Measurements from ENCODE around the gene CLTC.

CLTC gene

GRCh38 chr17:59699786-59700185 is 80.1 kb downstream of the CLTC start:
- TF ChIP-seq SP1 (IDR thresholded peaks at IDR 0.05) (no peak), SUZ12 (IDR thresholded peaks at IDR 0.05) (no peak), FOXM1 (IDR thresholded peaks at IDR 0.05; ENCODE audit: borderline replicate concordance) (no peak), TARDBP (IDR thresholded peaks at IDR 0.05) (no peak), FOXK2 (IDR thresholded peaks at IDR 0.05) (no peak), ARNT (IDR thresholded peaks at IDR 0.05) (no peak), NFRKB (IDR thresholded peaks at IDR 0.05) (no peak)
- POLR2A ChIA-PET = no interaction called here
- no peak for DNase-seq (ENCODE audit: extremely low spot score)
- CTCF ChIA-PET = no interaction called here

- POLR2A ChIA-PET = interaction anchor here (2.4 kb wide), 1 partner anchor 83 kb away, joined by 7 read pairs; the partner anchor contains the start of gene CLTC
- DNase-seq (ENCODE audit: extremely low spot score) = no peak
Measured at GRCh38 chr17:59702304-59702703, 82.6 kb downstream of the CLTC start.

DNA sequence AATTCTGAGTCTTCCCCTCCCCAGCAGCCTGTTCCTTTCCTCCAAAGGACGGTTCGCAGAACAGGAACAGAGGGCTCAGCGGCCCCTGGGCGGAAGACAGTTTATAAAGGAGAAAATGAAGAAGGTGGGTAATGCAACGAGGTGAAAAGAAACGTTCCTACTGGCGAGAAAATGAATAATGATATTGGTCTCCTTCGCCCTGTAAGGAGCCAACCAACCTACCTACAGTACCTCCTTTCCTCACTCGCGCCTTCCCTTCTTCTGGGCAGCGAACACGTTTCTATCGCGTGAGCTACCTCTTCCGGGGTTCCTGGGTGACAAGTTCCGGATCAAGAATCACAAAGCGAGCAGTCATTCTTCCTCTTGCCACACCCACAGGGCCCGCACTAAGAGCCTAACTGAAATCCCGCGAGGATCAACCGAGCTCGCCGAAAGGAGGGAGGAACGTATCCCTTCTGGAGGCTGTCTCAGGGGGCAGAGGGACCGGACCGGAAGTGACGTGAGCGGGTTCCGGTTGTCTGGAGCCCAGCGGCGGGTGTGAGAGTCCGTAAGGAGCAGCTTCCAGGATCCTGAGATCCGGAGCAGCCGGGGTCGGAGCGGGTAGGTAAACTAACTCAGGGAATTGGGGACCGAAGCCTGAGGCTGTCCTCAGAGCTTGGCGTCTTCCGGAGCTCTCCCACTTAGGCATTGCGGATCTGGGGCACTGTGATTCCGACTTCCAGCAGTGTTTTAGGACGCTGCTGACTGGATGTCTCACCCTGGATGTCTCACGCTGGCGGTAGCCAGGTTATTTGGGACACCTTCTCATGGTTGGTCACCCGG is 87.7 kb downstream of the CLTC start, which contains the start of the genes PTRH2 and VMP1:
TSS of gene PTRH2 (minus strand) at position 282 of the 822 bp plus-strand sequence. CDS start 9,452 bp downstream, outside the sequence.
TSS of gene VMP1 (plus strand) at position 506 of the 822 bp plus-strand sequence. CDS start 23,793 bp downstream, outside the sequence.
- TF ChIP-seq LEF1 (IDR thresholded peaks at IDR 0.05; ENCODE audit: borderline replicate concordance) = no peak; the same call in 1 of the 2 replicates
- TF ChIP-seq SP1 (IDR thresholded peaks at IDR 0.05) = no peak
- TF ChIP-seq HDGF (IDR thresholded peaks at IDR 0.05; ENCODE audit: borderline replicate concordance) = no peak
- no peak for TF ChIP-seq ARNT (IDR thresholded peaks at IDR 0.05)
- TF ChIP-seq CTBP1 (IDR thresholded peaks at IDR 0.05; ENCODE audit: borderline replicate concordance) = no peak
- TF ChIP-seq FOXK2 (IDR thresholded peaks at IDR 0.05) = no peak
- TF ChIP-seq FOXM1 (IDR thresholded peaks at IDR 0.05; ENCODE audit: borderline replicate concordance) = no peak
- peak; percentile 86 for TF ChIP-seq ELF4 (IDR thresholded peaks at IDR 0.05)
- TF ChIP-seq FOXA1 (IDR thresholded peaks at IDR 0.05) = no peak
- TF ChIP-seq L3MBTL2 (conservative IDR thresholded peaks at IDR 0.05) = peak; percentile 92
- no peak for TF ChIP-seq NFRKB (IDR thresholded peaks at IDR 0.05)
- no peak for TF ChIP-seq TARDBP (IDR thresholded peaks at IDR 0.05)
- no peak for TF ChIP-seq SUZ12 (IDR thresholded peaks at IDR 0.05)
- TF ChIP-seq BHLHE40 (IDR thresholded peaks at IDR 0.05; ENCODE audit: borderline replicate concordance) = no peak; the same call in 1 of the 2 replicates
- TF ChIP-seq ZNF384 (IDR thresholded peaks at IDR 0.05) = no peak
- TF ChIP-seq, protein P1, sequence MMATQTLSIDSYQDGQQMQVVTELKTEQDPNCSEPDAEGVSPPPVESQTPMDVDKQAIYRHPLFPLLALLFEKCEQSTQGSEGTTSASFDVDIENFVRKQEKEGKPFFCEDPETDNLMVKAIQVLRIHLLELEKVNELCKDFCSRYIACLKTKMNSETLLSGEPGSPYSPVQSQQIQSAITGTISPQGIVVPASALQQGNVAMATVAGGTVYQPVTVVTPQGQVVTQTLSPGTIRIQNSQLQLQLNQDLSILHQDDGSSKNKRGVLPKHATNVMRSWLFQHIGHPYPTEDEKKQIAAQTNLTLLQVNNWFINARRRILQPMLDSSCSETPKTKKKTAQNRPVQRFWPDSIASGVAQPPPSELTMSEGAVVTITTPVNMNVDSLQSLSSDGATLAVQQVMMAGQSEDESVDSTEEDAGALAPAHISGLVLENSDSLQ (IDR thresholded peaks at IDR 0.05) = peak; percentile 88
- ChIA-PET CTCF (interaction anchor here (0.7 kb wide), 1 partner anchor 10 kb away, joined by 3 read pairs; no protein-coding TSS in a partner anchor), POLR2A (interaction anchor here (0.6 to 2.6 kb wide), 24 partner anchors 9 to 1193 kb away, joined by 3 to 22 read pairs (median 3); partner anchors contain the start of genes CLTC, GDPD1, MTMR4 and PRR11)
- DNase-seq (ENCODE audit: extremely low spot score) = peak; percentile 99

More at GRCh38 chr17:59702304-59702703, 82.6 kb downstream of the CLTC start:
- TF ChIP-seq ELF4 (IDR thresholded peaks at IDR 0.05) = no peak
- no peak for TF ChIP-seq ZNF384 (IDR thresholded peaks at IDR 0.05)
- TF ChIP-seq FOXM1 (IDR thresholded peaks at IDR 0.05; ENCODE audit: borderline replicate concordance) = no peak
- no peak for TF ChIP-seq L3MBTL2 (conservative IDR thresholded peaks at IDR 0.05)
- no peak for TF ChIP-seq CTBP1 (IDR thresholded peaks at IDR 0.05; ENCODE audit: borderline replicate concordance)
- no peak for TF ChIP-seq TARDBP (IDR thresholded peaks at IDR 0.05)
- CTCF ChIA-PET = no interaction called here

GRCh38 chr17:59707971-59708430 is 88.3 kb downstream of the CLTC start:
- ChIA-PET POLR2A (interaction anchor here (0.9 to 2.6 kb wide), 15 partner anchors 8 to 553 kb away, joined by 3 to 22 read pairs (median 4); partner anchors contain the start of genes CLTC, PRR11 and SKA2), CTCF (interaction anchor here (0.5 kb wide), 1 partner anchor 372 kb away, joined by 3 read pairs; no protein-coding TSS in a partner anchor)
- no peak for TF ChIP-seq ELF4 (IDR thresholded peaks at IDR 0.05)
- TF ChIP-seq, protein P1 (IDR thresholded peaks at IDR 0.05) = no peak
- no peak for TF ChIP-seq ZNF384 (IDR thresholded peaks at IDR 0.05)
- no peak for TF ChIP-seq FOXM1 (IDR thresholded peaks at IDR 0.05; ENCODE audit: borderline replicate concordance)
- no peak for TF ChIP-seq NFRKB (IDR thresholded peaks at IDR 0.05)
- no peak for TF ChIP-seq CTBP1 (IDR thresholded peaks at IDR 0.05; ENCODE audit: borderline replicate concordance)
- TF ChIP-seq ARNT (IDR thresholded peaks at IDR 0.05) = no peak
- no peak for TF ChIP-seq SUZ12 (IDR thresholded peaks at IDR 0.05)
- no peak for TF ChIP-seq L3MBTL2 (conservative IDR thresholded peaks at IDR 0.05)
- TF ChIP-seq HDGF (IDR thresholded peaks at IDR 0.05; ENCODE audit: borderline replicate concordance) = no peak
- TF ChIP-seq FOXK2 (IDR thresholded peaks at IDR 0.05) = no peak
- TF ChIP-seq LEF1 (IDR thresholded peaks at IDR 0.05; ENCODE audit: borderline replicate concordance) = no peak
- TF ChIP-seq BHLHE40 (IDR thresholded peaks at IDR 0.05; ENCODE audit: borderline replicate concordance) = no peak
- no peak for TF ChIP-seq FOXA1 (IDR thresholded peaks at IDR 0.05)
- no peak for TF ChIP-seq SP1 (IDR thresholded peaks at IDR 0.05)
- no peak for TF ChIP-seq TARDBP (IDR thresholded peaks at IDR 0.05)
- DNase-seq (ENCODE audit: extremely low spot score) = peak; percentile 49

- CTCF ChIA-PET = interaction anchor here (0.6 kb wide), 1 partner anchor 180 kb away, joined by 7 read pairs; no protein-coding TSS in a partner anchor
- TF ChIP-seq ZNF384 (IDR thresholded peaks at IDR 0.05) (no peak), L3MBTL2 (conservative IDR thresholded peaks at IDR 0.05) (no peak), NFRKB (IDR thresholded peaks at IDR 0.05) (no peak), FOXM1 (IDR thresholded peaks at IDR 0.05; ENCODE audit: borderline replicate concordance) (no peak), FOXA1 (IDR thresholded peaks at IDR 0.05) (no peak), FOXK2 (IDR thresholded peaks at IDR 0.05) (no peak), CTBP1 (IDR thresholded peaks at IDR 0.05; ENCODE audit: borderline replicate concordance) (no peak), ARNT (IDR thresholded peaks at IDR 0.05) (no peak), HDGF (IDR thresholded peaks at IDR 0.05; ENCODE audit: borderline replicate concordance) (no peak), TARDBP (IDR thresholded peaks at IDR 0.05) (no peak), LEF1 (IDR thresholded peaks at IDR 0.05; ENCODE audit: borderline replicate concordance) (no peak), SP1 (IDR thresholded peaks at IDR 0.05) (no peak), BHLHE40 (IDR thresholded peaks at IDR 0.05; ENCODE audit: borderline replicate concordance) (no peak), SUZ12 (IDR thresholded peaks at IDR 0.05) (no peak), ELF4 (IDR thresholded peaks at IDR 0.05) (no peak)
- TF ChIP-seq, protein P1 (IDR thresholded peaks at IDR 0.05) = no peak
Measured at GRCh38 chr17:59711936-59712335, 92.2 kb downstream of the CLTC start.

More at GRCh38 chr17:59711936-59712335, 92.2 kb downstream of the CLTC start:
- no peak for DNase-seq (ENCODE audit: extremely low spot score)
- POLR2A ChIA-PET = no interaction called here
